Mammary epithelial cell (primary cell): ENCODE results near the gene CRABP2.

Source experiments
- CTCF ChIP-seq, 2 donors: IDR thresholded peaks in 1 of 2; conservative IDR thresholded peaks in 1 of 2; 2 replicates each; pipeline ENCODE4 v1.5.1; 2011 to 2012; ENCODE audit warnings: inconsistent platforms in 2 of 2, low read length in 2 of 2, mild to moderate bottlenecking in 2 of 2, control low read depth in 1 of 2, low read depth in 1 of 2; ENCODE audit not compliant: insufficient read depth in 1 of 2; ENCODE audit errors: extremely low read depth in 1 of 2
- EZH2 ChIP-seq: IDR thresholded peaks from 2 replicates; pipeline ENCODE4 v1.6.1; 2012; ENCODE audit warnings: low read length, inconsistent platforms, borderline replicate concordance

GRCh38 chr1:156706657-156707416 is 1.5 kb upstream of the CRABP2 start:
- TF ChIP-seq CTCF (conservative IDR thresholded peaks at IDR 0.05 in 1 of 2, IDR thresholded peaks at IDR 0.05 in 1 of 2; ENCODE audit: extremely low read depth in 1 of 2, insufficient read depth in 1 of 2, low read depth in 1 of 2, low read length in 2 of 2) (no peak), EZH2 (no peak)
